UCSD-AML1 (cell line): ENCODE results near the gene ADCK2.
"Not testable (repeated sequence)": the region's sequence is repeated elsewhere in the genome, so short reads cannot be mapped to it uniquely, and the experiment has no call there.

Source experiments
- DNase-seq: peaks from one replicate; lab custom pipeline; 2025; ENCODE audit not compliant: unreplicated experiment; lab: John Stamatoyannopoulos, UW

The ADCK2 gene

DNA sequence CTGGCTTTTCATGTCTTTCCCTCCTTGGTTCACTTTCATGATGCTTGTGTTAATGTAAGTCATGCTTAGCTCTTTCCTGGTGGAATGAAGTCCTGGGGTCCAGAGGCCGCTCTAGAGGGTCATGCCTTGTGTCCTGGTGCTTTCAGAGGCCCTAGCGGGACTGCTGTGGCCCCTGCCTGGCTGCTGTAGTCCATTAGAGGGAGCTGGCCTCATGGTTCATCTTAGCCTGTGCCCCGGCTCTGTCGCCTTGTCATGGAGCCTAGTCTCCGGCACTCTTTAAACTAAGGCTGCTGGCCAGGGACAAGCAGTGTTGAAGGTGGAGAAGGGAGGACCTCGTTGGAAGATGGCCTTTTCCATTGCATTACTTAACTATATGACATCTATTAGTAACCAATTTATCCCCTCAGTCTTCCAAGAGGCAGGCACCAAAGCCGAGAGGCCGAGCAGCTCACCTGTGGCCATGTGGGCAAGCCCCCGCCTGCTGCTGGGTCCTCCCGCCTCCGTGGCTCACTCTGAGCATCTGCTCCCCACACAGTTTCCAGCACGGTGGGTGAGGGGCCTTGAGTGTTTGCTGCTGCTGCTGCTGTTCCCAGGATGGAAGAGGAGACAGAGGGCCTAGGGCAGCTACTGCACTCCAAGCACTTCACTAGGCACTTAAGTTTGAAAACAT lies 18.8 kb downstream of the ADCK2 start:
- no peak for DNase-seq

DNA sequence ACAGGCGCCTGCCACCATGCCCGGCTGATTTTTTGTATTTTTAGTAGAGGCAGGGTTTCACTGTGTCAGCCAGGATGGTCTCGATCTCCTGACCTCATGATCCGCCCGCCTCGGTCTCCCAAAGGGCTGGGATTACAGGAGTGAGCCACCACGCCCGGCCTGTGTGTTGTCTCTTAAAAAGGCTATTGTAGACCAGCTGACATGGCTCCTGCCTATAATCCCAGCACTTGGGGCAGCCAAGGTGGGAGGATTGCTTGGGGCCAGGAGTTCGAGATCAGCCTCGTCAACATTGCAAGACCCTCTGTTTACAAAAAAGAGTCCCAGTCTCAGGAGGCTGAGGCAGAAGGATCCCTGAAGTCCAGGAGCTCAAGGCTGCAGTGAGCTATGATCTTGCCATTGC lies 21.1 kb downstream of the ADCK2 start:
- not testable (repeated sequence) for DNase-seq

DNA sequence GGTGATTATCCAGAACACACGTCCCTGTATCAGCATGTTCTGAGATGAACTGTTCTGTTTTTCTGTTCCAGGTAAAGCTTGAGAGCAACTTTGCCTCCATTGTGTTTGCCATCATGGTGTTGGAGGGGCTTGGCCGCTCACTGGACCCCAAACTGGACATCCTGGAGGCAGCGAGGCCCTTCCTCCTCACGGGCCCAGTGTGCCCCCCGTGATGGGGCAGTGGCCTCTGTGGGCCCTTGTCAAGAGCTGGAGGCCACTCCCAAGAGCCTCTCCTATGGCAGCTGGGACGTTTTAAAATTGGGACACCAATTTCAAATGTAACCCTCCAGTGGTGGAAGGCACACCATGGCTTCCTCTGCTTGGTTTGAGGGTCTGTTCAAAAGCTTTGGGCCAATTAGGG lies 21.8 kb downstream of the ADCK2 start:
- DNase-seq, result no peak

DNA sequence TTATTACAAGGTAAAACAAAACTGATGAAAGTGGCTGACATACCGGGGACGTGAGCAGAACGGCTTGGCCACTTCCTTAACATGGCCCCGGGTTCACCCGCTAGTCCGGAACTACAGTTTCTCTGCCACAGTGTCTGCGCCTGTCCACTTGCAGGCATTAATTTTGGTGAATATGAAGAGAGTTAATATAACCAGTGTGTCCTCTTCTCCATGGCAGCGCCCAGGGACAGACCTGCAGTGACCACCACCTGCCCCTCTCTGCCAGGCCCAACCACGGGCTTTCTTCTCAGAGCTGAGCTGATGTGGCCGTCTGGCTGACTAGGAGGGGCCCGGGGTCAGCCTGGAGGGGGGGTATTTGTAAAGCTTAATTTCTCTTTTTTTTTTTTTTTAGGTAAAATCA lies 22.6 kb downstream of the ADCK2 start:
- no peak for DNase-seq

DNA sequence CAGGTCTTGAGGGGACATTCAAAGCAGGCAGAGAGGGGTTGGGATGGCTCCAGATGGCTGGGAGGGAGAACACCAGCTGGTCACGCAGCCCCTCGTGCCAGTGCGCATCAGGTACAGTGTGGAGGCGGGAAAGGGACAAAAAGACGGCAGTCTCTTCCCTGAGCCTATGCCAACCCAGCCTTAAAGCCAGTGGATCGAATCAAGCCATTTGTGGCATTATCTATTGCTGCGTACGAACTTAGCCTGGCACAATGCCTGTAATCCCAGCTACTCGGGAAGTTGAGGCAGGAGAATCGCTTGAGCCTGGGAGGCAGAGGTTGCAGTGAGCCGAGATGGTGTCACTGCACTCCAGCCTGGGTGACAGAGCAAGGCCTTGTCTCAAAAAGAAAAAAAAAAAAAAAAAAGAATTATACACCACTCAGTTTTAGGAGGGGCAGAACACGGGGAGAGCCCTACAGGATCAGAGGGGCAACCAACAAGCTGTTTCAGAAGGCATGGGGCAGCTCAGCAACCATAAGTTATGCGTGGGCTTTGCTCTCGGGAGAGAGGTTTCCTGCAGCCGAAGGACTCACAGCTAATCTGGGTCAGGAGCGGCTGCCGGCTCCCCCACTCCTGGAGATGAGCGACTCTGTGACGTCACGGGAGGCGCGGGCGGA lies 23.4 kb downstream of the ADCK2 start:
- peak; percentile 85 for DNase-seq

DNA sequence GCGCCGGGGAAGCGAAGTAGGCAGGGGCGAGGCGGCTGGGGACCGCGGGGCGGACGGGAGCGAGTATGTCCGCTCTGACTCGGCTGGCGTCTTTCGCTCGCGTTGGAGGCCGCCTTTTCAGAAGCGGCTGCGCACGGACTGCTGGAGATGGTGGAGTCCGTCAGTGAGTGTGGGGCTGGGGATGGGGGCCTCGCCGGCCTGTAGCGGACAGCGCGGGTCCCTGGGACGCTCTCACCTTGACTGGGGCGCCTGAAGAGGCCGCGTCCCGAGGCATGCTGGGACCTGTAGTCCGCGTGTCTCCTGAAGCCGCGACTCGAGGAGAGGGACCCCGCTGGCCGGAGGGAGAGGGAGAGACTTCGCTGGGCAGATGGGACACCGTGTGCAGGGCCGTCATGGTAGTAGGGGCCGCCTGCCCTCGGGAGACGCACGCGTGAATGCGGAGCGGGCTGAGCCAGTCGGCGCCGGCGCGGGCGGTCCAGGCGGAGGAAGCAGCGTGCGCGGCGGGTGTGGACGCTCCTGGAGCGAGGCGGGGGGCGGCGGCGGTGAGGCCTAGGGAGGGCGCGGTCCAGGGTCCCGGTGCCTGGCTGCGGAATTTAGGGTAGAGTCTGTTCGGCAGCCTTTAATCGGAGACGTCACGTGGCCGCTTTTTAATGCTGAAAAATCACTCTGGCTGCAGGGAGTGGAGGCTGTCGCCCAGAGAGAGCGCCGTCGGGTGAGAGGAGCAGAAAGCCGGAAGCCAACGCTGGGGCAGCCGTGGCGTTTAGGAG lies 24.1 kb downstream of the ADCK2 start, which contains the start of gene NDUFB2:
TSS of gene NDUFB2 (plus strand) at position 29 of the 767 bp plus-strand sequence. CDS start at position 66, 37 bp downstream.
- peak; percentile 79 for DNase-seq

DNA sequence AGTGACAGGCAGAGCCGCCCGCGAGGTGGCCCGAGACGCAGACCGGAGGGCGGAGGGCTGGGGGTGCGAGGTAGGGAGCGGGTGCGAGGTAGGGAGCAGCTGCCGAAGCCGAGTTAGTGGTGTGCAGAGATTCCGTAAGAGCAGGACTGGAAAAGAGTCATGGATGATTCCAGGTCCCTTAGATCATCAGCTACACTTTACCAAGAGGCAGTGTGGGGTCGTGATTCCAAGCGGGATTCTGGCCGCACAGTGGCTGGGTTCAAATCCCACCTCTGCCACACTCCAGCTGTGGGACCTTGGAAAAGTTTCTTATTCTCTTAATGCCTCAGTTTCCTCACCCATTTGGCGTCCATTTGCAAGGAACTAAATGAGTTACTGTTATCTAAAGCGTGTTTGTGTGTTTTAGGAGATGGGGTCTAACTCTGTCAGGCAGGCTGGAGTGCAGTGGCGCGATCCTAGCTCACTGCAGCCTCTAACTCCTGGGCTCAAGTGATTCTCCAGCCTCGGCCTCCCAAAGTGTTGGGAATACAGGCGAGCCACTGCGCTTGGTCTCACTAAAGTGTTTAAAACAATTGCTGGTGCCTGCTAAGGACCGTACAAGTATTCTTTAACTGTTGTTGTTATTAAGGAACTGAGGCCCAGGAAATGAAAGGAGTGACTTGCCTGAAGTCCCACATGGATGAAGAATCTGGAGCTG lies 24.9 kb downstream of the ADCK2 start:
- DNase-seq, result no peak

DNA sequence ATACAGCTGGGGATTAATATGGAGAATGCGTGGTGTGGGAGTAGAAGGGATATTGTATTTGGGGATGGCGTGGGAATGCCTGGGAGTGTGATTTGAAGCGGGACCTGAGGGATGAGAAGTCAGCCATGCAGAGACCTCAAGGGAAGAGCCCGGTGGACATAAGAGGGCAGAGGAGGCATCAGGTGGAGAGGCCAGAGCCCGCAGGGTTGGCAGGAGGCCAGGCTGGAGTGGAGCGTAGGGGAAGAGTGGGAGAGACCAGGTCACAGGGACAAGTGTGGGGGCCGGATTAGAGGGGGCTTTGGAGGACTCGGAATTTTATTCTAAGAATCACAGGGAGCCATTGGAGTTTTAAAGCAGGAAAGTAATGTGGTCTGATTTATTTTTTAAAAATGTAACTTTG lies 25.7 kb downstream of the ADCK2 start:
- DNase-seq, result no peak

DNA sequence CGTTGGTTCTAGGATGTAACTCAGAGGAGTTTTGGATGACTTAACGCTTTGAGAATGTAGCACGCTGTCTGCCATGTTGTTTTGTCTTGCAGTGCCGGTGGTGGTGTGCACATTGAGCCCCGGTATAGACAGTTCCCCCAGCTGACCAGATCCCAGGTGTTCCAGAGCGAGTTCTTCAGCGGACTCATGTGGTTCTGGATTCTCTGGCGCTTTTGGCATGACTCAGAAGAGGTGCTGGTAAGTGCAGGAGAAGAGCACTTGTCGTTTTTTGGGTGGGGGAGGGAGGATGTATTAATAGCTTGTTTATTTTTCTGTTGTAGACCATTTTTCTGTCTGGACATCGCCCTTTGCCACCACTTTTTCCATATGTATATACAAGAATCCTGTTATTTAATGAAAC lies 30.0 kb downstream of the ADCK2 start:
- DNase-seq, result no peak

DNA sequence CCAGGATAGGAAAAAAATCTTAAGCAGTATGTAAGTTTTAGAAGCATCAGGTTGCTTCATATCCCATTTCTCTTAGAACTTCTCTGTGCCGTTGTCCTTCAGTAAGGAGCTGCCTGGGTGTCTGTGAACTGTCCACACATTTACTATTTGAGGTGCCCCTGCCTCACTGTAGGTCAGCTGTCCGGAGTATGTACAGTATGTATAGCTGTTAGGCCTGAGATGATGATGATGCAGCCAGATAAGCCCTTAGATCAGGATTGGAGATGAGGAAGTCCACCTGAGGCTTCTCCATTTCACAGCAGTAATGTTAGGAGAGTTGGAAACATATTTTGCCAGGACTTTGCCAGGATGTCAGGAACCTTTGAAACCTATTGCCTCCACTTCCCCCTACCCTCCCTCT lies 31.5 kb downstream of the ADCK2 start:
- DNase-seq, result no peak

DNA sequence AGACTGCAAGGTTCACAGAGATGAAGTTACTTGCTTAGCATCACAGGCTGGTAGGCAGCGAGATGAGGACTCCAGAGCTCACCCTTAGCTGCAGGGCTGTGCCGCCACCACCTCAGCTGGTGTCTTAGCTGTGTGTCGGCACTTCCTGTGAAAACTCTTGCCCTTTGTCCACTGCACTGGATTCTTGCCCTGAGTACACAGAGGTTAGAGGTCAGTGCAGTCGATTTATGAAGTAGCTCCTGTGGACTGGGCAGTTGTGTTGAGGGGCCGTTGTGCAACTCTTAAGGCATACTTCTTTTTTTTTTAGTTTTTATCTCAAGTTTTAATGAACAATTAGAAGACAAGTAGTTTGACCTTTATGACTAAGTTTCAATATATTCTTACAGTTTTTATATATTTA lies 34.4 kb downstream of the ADCK2 start:
- no peak for DNase-seq

DNA sequence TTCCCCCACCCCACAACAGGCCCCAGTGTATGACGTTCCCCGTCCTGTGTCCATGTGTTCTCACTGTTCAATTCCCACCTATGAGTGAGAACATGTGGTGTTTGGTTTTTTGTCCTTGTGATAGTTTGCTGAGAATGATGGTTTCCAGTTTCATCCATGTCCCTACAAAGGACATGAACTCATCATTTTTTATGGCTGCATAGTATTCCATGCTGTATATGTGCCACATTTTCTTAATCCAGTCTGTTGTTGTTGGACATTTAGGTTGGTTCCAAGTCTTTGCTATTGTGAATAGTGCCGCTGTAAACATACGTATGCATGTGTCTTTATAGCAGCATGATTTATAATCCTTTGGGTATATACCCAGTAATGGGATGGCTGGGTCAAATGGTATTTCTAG lies 36.0 kb downstream of the ADCK2 start:
- not testable (repeated sequence) for DNase-seq

DNA sequence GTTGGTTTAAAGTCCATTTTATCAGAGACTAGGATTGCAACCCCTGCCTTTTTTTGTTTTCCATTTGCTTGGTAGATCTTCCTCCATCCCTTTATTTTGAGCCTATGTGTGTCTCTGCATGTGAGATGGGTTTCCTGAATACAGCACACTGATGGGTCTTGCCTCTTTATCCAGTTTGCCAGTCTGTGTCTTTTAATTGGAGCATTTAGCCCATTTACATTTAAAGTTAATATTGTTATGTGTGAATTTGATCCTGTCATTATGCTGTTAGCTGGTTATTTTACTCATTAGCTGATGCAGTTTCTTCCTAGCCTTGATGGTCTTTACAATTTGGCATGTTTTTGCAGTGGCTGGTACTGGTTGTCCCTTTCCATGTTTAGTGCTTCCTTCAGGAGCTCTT lies 39.6 kb downstream of the ADCK2 start:
- DNase-seq, result not testable (repeated sequence)

DNA sequence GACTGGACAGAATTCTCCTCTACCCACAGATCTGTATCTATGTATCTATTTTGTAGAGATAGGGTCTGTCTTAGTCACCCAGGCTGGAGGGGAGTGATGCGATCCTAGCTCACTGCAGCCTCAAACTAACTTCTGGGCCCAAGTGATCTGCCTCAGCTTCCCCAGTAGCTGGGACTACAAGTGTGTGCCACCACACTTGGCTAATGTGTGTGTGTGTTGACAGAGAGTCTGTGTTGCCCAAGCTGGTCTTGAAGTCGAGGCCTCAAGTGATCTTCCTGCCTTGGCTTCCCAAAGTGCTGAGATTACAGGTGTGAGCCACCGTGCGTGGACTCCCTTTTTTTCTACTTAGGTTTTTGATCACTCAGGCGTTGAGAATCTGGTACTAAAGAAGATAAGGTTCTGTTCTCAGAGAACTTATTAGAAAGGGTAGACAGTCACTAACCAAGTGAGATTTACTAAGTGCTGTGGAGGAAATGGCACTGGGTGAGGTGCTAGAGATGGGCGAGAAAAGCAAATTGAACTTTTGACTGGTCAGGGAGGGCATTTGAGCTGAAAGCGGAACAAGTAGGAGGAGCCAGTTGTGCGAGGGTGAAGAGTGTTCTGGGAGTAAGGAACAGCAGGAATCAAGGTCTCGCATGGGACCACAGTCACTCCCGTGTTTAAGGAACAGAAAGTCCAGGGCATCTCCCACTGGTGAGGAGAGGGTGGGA lies 41.7 kb downstream of the ADCK2 start:
- no peak for DNase-seq

DNA sequence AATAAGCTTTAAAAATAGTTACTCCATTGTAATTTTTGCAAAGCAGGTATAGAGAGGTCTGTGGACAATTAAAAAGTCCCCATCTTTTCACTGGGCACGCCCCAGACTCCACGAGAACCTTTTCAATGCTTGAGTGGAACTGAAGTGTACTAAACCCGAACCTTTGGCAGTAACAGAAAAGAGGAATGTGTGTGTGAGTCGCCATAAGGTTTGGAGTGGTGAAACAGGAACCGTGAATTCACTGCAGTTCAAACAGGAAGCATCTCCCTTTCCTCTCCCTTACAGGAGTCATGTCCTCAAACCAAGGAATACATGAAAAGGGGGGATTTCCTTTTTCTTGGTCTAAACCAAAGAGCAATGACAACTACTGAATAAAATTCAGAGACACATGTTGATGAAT lies 47.0 kb downstream of the ADCK2 start:
- DNase-seq, result no peak

DNA sequence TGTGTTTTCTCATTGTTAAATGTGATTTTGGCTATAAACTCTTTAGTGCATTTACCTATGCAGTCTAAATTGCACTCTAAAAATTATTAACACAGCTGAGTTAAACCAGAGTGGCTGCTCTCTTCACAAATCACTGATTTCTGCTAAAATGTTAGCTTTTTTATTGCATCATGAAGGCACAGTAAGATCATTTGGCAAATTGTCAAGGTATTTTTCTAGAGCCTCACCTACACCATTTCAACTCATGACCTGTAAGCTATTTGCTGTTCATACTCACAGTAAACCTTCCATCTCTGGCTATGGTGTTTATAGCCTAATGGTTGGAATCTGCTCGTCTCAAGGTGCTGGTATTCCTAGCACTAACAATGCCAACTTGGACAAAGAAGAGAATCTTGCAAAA lies 49.5 kb downstream of the ADCK2 start:
- DNase-seq, result no peak

DNA sequence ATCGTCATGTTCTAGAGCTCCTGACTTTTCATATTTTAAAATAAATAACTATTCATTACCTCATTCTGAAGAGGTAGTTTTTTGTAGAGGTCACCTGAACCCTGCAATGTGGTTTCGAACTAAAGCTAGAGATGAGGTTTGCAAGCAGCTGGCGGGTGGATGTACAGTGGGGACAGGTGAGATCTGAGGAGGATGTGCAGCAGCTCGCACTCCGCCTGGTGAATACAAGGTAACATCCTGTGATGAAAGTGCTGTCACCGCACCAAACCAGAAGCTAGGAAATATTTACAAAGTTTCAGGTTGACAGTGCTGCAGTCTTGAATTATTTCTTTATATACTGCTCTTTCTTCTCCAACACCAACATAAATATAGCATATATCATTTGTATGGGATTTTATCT lies 50.3 kb downstream of the ADCK2 start:
- DNase-seq, result no peak

DNA sequence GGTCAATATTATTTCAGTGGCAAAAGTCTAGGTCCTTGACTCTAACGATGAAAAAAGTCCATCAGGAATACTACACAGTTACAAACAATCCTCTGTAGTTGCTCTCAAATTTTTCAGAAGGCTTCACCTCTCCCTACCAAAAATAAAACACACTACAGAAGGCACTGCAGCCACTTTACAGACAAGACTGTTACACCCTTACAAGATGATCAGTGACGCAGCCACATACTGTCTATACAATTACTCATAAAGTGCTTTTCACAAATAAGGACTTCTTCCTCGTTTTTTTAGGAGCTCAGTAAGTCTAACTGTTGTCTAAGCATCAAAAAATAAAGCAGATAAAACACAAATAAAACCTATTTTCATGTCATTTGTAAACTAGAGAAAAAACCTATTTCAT lies 50.8 kb downstream of the ADCK2 start:
- DNase-seq, result no peak

DNA sequence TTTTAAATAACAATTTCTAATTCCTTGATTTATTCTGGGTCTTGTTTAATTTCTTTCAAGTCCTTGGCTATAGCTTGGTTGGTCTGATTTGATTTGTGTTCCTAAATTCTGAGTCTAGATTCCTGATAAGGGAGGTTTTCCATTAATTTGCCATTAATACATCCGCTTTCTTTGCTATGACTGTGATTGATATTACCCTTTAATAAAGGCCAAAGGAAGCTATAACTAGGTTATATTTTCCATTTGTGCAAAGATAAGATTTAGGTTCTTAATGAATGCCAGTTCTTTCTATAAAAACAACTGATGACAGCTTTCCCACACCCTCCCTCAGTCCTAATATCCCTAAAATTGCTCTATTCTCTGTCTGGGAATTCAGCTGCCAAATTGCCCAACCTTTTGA lies 52.0 kb downstream of the ADCK2 start:
- DNase-seq, result no peak

DNA sequence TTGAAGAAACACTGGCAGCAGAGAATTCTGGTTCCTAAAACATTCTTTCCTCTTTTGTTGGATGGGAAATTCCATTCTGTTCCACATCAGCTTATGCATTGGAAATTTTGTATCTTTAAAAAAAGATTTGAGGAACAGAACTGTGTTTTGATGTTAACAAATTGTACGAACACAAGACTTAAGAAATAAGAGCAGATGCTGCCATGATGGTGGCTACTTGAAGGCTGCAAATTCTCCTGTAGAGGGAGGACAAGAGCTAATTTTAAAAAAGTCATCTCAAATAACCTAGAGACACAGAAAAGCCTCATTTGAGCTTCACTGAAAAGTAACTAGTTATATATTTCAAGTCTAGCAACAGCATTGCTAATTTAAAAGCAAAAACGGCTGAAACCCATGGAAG lies 53.5 kb downstream of the ADCK2 start:
- DNase-seq, result no peak

DNA sequence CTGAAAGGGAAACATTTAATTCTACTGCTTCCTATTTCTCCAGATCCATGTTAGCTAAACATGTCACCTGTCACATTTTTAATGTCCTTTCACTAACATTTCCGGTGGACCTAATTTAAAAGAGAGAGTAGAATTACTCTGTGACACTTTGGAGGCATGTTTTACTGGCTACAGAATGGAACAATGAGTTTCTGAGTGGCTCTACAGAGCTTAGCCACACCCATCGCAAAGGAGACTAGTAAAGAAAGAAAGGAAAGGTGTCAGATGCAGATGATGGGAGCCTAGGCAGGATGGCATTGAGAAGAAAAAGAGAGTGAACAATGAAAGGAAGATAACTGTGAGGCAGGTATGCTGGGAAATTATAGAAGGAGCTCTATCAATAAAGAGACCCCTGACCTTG lies 59.7 kb downstream of the ADCK2 start:
- no peak for DNase-seq
